Ovary (tissue), 9 donors: Measurements from ENCODE around the gene PADI3. TPM values are rescaled to one million over a fixed set of nuclear protein-coding genes. Genes with fewer than 3 reads are reported as not detected.

ENCODE experiments used
- DNase-seq, 5 donors: peaks; one replicate each; pipeline ENCODE4 v3.0.0-alpha.2; 2019 to 2020
- H3K27ac ChIP-seq, 2 donors: fragments of 200-600 bp; one replicate each; pipeline versions ENCODE4 v1.5.1 to v1.8.0; 2019 to 2022
- H3K27me3 ChIP-seq: fragments of 200-600 bp; one replicate; pipeline ENCODE4 v1.8.0; 2022
- H3K36me3 ChIP-seq: fragments of 200-600 bp; sonication (generic); one replicate; pipeline ENCODE4 v1.5.1; 2019
- H3K4me1 ChIP-seq: one replicate; pipeline ENCODE4 v1.8.1; 2013; ENCODE audit warnings: mild to moderate bottlenecking, moderate library complexity; ENCODE audit not compliant: insufficient read depth
- H3K4me3 ChIP-seq: fragments of 200-600 bp; sonication (generic); one replicate; pipeline ENCODE4 v1.5.1; 2017
- H3K9me3 ChIP-seq, 2 donors: fragments of 200-600 bp in 1 of 2; sonication (generic) in 1 of 2; one replicate each; pipeline versions ENCODE4 v1.5.1 to v1.8.1; 2013 to 2019; ENCODE audit warnings: mild to moderate bottlenecking in 1 of 2, moderate library complexity in 1 of 2
- CTCF ChIP-seq, 3 donors: fragments of 450-650 bp in 2 of 3; fragments of 200-600 bp in 1 of 3; IDR thresholded peaks; one replicate each; pipeline versions ENCODE4 v1.5.1 to v1.8.0; 2016 to 2022; ENCODE audit warnings: antibody characterized with exemption in 3 of 3, mild to moderate bottlenecking in 1 of 3
- EP300 ChIP-seq: sonication (generic); formaldehyde crosslinking; IDR thresholded peaks from one replicate; pipeline ENCODE4 v1.6.1; 2017; ENCODE audit warnings: antibody characterized with exemption
- POLR2A ChIP-seq: fragments of 450-650 bp; IDR thresholded peaks from one replicate; pipeline ENCODE4 v1.6.1; 2017; ENCODE audit warnings: antibody characterized with exemption, mild to moderate bottlenecking, moderate library complexity
- WGBS, 3 donors: extraction: QIAGEN DNeasy Blood & Tissue Kit in 1 of 3; methylation state at CpG; one replicate each; pipeline versions ENCODE4 v1.1.5 to v1.1.7; 2013 to 2017; 5-methylcytosine and 5-hydroxymethylcytosine counted together
- intact Hi-C, 4 donors: fragments of 100-400 bp; cut with DNase I; formaldehyde crosslinking; loops; one replicate each; pipeline versions ENCODE4 v1.11.0 to v1.15.1; 2022 to 2023
- polyA plus RNA-seq, 2 donors: library from polyadenylated mRNA; stranded (reverse); fragments of 200-250 nt in 1 of 2; fragments of 350-450 nt in 1 of 2; fragmentation: Illumina TruSeq in 1 of 2; extraction: RNeasy Lipid Tissue Mini Kit (QIAGEN cat#74804) in 1 of 2; gene quantifications; one replicate each; pipeline ENCODE4 v1.2.3, GENCODE V29; 2013 to 2014
- total RNA-seq, 7 donors: library from RNA; depleted of rRNA in 2 of 7; stranded (reverse); fragments of >200 nt in 2 of 7; fragmentation: NEBNext Ultra II Directional in 3 of 7; extraction: Animal tissue kit (Norgen Biotek cat#: 25700) in 3 of 7; gene quantifications; one replicate each; pipeline versions ENCODE4 v1.1.0 to v1.2.4, GENCODE V29; 2016 to 2023
- donor health status: DM: no; HTN: no; CAD: no; lungs with moderate emphysema.
- donor health status: DM: no; HTN: no; CAD: no.
- donor health status: Bipolar disorder and iron deficiency.
- donor health status: DM: yes; HTN: yes; CAD: no.
- donor health status: DM: no; HTN: no; CAD: no.
- donor health status: DM: yes; HTN: yes; CAD: no.

The PADI3 gene
- total and polyA plus RNA-seq, 9 donors: not detected

GRCh38 chr1:17272066-17272465 lies 23.2 kb downstream of the PADI3 start:
- H3K4me1 ChIP-seq: no peaks in the 10 kb centered on the region
- no peaks in the 10 kb centered on the region for H3K27me3 ChIP-seq
- intact Hi-C loops: no loop called here
- no peaks in the 10 kb centered on the region for H3K9me3 ChIP-seq
- no peak for DNase-seq
- no peaks in the 10 kb centered on the region for H3K36me3 ChIP-seq
- WGBS, 3 donors: 85 to 89% (median 85%) methylated on average over 6 of the region's 6 CpGs
- TF ChIP-seq CTCF (IDR thresholded peaks at IDR 0.05): no peak
- TF ChIP-seq EP300: no peak
- TF ChIP-seq POLR2A: no peak
- H3K4me3 ChIP-seq: no peak overlapping the region
- H3K27ac ChIP-seq: no peak overlapping the region

- Histone ChIP-seq H3K36me3 (no peaks in the 10 kb centered on the region), H3K4me3 (no peak overlapping the region), H3K4me1 (no peaks in the 10 kb centered on the region), H3K27me3 (no peaks in the 10 kb centered on the region), H3K27ac (no peak overlapping the region), H3K9me3 (no peaks in the 10 kb centered on the region)
- TF ChIP-seq POLR2A (no peak), EP300 (no peak), CTCF (IDR thresholded peaks at IDR 0.05) (no peak)
- no peak for DNase-seq
- intact Hi-C loops: no loop called here
- WGBS, 3 donors: 78 to 87% (median 84%) methylated on average over 4 of the region's 4 CpGs
These were observed 23.7 kb downstream of the PADI3 start for GRCh38 chr1:17272646-17273045.

- intact Hi-C loops: no loop called here
These were observed 24.2 kb downstream of the PADI3 start for GRCh38 chr1:17273096-17273495.

GRCh38 chr1:17274186-17275170 lies 25.6 kb downstream of the PADI3 start:
- Histone ChIP-seq H3K4me1 (no peaks in the 10 kb centered on the region), H3K9me3 (no peaks in the 10 kb centered on the region), H3K4me3 (no peak overlapping the region), H3K36me3 (no peaks in the 10 kb centered on the region), H3K27ac (no peak overlapping the region), H3K27me3 (no peaks in the 10 kb centered on the region)
- intact Hi-C loops: no loop called here
- TF ChIP-seq CTCF (IDR thresholded peaks at IDR 0.05) (no peak), EP300 (no peak), POLR2A (no peak)
- 64 to 71% (median 70%) methylated on average over 15 of the region's 15 CpGs for WGBS, 3 donors
- no peak for DNase-seq

More at GRCh38 chr1:17273096-17273495, 24.2 kb downstream of the PADI3 start:
- Histone ChIP-seq H3K36me3 (no peaks in the 10 kb centered on the region), H3K27me3 (no peaks in the 10 kb centered on the region), H3K4me3 (no peak overlapping the region), H3K27ac (no peak overlapping the region), H3K4me1 (no peaks in the 10 kb centered on the region), H3K9me3 (no peaks in the 10 kb centered on the region)
- DNase-seq: no peak
- 74 to 83% (median 78%) methylated on average over 13 of the region's 13 CpGs for WGBS, 3 donors
- TF ChIP-seq POLR2A (no peak), CTCF (IDR thresholded peaks at IDR 0.05) (no peak), EP300 (no peak)
